ENCODE data around the gene HOXA13.
A peak's percentile ranks its signal among the peaks of the same experiment; 100 is the strongest.

Gene HOXA13

DNA sequence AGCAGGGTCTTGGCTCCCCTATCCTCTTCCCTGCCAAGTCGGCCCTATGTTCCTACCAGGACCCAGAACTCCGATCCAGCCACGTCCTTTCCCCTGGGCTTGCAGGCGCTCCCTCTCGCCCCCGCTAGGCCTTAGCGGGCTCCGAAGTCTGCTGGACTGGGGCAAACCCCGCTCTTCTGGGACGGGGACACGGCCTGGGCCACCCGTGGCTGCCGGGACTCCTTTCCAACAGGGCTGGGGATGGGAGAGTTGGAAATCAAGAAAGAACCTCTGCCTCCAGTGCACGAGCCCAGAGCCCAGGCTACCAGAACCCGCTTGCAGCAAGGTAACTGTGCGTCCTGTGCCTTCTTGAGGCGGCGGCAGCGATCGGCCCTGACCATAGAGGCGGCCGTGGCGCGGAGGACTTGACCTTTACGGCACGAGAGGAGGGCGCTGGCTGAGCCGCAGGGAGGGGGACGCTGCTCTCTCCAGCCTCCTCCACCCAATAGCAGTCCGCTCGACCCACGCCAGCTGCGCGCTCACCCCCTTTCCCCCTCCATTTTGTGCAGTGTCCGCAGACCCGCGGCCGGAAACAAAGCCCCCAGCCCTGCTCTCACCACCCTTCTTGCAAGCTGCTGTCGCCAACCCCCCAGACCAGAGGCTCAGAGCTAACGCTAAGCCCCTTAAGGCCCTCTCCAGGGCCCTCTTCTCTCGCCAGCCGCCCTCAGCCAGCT lies 7.9 kb downstream of the HOXA13 start:
- no peak for DNase-seq

DNA sequence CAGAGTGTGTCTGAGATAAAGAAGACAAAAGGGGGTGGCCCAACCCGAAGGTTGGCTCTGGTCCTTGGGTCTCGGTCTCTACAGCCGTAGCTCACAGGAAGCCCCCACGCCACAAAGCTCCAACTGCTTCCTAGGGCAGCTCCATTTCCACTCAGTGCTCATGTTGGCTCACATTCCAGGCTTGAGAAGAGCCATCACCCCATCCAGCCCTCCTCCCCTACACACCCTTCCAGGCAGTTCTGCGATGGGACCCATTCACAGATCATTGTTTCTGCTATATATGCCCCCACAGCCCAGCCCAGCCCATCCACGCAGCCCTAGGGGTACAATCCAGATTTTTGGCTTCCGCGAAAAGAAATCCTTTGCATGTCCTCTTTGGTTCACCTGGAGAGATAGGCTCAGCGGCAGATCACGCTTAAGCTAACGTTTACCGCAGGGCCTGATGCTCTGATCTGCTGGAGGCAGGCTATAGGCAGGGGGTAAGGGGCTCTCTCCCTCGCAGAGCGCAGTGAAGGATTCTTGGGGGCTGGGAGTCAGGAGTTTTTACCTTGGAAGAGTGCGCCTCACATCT lies 8.6 kb downstream of the HOXA13 start:
- no peak for DNase-seq

DNA sequence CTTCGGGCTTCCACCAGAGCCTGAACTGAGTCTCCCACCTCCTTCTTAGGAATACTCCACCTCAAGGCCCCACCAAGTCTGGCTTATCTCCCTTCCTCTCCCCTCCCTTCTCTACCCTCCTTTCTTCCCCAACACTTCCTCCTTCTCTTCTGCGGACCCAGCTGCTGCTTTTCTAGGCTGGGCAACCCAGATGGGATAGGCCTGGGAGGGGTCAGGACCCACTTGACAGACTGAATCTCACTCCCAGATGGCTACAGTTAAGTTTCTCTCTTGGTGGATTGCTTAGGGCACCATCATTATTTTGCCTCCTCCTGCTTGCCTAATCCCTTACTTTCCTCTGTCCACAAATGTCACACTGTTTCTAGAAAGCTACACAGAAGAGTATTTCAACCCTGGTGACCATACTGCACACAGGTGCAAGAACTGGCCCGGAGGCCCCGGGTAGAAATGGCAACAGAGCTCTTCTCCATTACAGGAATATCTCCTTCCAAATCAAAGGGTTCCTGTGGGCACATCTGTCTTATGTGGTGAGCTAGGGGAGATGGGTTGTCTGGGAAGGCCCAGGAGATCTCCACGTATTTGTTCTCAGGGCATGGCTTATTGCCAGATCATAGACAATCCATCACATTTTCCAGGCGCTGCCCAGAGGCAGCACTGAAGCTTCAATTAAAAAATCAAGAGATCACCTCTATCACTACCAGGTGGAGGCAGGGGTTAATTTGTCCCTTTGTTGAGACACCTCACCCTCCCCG lies 9.7 kb downstream of the HOXA13 start:
- DNase-seq = no peak

DNA sequence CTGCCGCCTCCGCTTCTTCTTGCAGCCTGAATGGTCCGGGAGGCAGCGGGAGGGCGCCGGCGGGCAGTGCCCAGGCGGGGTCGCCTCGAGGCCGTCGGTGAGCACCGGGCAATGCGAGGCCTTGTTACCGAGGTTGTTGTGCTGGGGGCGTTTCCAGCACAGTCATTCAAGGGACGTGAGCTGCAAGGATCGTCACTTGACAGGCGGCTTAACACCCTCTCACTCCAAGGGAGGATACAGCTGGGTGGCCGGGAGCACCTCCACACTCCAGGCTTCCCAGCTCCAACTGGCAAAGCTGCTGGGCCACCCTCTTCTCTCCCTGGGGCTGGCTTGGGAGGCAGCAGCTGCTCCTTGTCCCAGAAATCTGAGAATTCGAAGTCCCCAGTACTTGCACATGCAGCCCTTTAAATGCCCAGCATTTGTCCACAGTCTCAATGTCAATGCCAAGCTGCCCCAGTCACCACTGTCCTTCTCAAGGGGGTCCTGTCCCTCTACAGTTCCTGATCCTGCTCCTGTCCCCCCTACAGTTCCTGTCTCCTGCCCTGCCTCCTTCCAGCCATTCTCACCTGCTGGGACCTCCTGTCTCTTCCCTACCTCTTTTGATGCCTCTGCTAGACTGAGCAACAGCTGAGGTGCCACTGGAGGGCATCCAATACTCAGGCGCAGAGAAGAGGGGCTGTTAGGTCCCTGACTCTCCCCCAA lies 10.4 kb downstream of the HOXA13 start:
- DNase-seq = no peak

DNA sequence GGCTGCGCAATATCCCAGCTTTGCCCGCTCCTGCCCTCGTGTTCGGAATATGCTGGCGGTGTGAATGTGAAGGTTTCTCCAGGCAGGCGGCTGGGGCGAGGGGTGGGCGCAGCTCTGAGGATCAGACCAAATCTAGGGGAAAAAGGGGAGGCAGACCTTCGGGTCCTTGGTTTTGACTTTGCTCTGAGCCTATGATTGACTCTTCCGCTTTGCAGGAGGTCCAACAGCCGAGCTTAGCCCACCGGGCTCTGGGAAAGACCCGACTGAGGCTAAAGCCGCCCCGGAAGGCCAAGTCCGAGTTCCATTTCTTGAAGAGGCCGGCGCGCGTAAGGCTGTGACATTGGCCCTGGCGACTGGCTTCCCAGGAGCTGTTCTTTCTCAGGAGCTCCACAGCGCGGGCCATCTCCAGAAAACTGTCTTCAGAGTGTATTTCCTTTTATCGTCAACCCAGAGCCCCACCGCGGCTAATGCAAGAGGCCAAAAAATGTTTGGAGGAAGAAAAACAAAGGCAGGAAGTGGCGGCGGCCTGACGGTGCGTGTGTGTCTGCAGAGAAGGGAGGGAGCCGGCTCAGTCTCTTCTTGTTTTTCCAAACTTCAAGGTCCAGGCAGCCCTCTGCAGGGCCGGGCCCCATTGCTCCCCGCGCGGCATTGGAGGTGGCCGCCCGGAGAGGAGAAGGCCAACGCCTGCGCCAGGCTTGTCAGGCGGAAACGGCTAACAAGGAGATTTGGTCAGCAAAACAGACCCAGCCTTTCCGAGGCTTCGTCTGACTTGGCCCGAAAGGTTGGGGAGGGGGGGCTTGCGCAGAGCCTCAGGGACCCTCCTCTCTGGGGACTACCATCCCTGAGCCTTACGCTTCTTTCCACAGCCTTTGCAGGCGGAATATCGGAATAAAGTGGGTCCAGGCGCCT lies 11.3 kb downstream of the HOXA13 start:
- no peak for DNase-seq

DNA sequence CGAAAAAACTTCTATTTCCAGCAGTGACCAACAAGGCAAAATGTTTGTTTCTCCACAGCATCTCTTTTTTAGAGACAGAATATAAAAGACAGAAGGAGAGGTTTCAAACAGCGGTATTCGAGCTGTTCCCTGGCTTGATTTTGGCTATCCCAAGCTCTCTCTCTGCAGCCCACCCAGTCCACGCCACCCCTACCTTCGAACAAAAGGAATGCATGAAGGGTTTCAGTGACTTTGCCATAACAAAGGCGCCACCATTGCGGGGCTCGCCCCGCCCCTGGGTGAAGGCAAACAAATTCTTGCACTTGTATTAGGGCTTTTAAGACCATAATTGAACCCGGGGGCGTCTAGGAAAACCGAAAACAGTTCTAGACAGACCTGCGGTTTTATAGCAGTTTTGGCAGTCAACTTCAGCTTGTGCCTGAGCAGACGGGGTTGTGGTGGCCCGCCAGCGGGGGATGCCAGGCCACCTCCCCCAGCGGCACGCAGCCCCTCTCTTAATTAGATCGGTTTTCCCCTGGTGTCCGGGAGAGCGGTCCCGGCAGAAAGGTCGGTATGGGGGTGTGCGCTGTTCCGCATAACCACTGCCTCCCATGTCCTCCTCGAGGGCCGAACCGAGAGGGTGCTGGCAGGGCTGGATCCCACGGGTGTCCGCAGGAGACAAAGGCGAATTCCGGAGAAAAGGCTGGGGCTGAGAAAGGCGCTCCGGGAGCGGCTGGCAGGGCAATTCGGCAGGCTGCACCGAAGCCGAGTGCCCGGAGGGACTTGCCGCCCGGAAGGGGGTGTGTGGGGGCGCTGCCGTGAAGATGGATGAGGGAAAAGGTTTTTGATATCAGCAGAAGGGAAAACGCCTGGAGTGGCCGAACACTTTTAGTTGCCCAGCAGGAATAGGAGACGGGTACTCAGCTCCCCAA lies 12.2 kb downstream of the HOXA13 start:
- DNase-seq = no peak

DNA sequence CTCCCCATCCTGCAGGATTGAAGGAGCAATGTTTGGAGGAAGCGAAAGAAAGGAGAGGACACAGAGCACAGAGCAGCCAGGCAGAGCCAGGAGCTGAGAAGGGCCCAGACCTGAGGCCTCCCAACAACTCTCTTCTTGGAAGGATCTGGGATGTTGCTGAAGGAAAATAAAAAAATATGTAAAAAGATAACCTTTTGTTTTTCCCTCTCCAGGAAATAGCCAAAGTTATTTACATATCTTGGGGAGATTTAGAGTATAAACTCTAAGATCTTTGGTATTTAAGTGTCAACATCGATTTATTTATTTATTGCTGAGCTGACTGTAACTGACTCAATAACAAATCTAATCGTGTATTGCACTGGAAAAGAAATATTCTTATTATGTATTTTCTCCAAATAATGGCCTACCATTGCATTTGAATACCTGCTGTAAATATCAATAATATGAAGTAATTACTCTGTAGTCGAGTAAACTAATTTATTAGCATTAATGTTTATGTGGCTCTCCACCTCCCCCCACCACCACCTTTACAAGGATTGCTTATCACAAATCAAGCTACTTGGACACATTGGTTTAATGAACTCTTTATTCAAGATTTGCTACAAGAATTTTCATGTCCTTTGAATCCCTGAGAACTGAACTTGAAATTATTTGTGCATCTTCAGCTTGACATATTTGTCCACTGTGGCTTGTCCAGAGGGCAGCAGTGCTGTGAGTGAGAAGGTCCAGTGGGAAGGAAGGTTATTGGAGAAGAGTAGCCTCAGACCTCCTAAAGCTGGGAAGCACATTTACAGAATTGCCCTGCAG lies 13.0 kb downstream of the HOXA13 start:
- DNase-seq = no peak

DNA sequence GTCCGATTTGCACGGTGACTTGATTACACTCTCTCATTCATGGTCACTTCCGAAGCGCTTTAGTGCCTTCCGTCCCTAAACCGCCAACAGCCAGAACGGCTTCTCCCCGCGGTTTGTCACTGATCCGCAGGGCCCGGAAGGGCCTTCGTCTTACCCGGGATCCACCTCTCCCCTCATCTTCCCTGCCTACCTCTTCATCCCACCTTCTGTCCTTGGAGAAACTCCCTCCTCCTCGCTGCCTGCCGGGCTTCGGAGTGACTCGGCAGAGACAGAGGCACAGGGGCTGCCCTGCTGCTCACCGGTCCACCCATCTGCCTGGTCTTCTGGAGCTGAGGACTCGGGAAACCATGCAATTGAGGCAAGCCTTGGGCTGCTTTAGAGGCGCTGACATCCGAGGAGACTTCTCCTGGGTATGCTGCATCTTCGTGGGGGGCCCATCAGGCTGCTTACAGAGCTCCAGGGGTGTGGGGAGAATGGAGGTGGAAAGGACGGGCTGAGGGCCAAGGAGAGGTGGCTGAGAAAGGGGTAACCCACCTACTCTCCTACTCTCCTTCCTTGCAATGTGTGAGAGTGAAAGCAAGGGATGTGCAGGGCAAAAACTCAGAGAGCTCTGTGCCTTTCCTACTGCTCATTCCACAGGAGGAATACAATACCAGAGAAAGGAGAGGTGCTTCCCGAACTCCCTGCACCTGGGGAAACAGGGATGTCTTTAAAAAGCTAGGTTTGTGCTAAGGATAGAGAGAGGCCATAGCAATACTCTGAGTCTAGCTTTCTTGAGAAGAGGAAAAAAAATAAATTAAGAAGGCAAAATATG lies 13.8 kb downstream of the HOXA13 start:
- DNase-seq = no peak

DNA sequence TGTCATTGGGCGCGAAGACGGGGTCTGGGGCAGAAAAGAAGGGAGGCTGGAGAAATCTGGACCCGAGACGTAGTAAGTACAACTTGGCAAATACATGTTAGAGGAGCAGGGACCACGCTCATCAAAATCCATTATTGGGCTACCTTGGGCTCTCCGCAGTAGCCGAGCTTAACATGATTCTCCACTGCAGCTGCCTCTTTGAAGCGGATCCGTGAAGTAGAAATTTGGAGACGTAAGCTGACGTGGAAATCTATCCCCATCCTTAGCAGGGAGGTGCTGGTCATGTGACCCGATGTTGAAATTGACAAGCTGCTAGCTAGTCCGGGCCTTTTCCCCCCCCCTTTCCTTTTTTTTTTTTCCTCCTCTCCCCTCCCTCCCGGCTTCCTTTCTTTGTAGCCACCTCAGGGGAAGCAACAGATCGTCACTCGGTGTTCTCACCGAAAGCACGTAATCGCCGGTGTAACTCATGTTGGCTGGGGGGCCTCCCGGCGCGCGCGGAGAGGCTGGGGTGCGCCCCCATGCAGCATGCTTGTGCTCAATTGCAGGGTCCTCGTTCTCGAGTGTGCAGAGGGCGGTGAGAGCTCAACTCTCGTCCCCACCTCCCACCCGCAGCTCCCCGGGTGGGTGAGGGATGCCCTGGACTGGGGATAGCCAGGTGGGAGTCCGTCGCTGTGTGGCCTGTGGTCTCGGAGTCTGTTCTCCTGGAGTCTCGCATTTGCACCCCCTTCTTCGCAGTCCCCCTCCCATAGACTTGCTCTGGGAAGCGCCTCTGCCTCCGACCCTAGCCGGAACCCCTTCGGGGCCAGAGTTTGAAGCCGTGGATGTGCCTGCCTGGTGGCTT lies 14.7 kb downstream of the HOXA13 start, which contains the start of gene HOXA11:
Gene HOXA11 (minus strand): TSS at position 220 of the 841 bp plus-strand sequence. CDS start 88 bp downstream, at position 132.
- DNase-seq = peak; percentile 25

DNA sequence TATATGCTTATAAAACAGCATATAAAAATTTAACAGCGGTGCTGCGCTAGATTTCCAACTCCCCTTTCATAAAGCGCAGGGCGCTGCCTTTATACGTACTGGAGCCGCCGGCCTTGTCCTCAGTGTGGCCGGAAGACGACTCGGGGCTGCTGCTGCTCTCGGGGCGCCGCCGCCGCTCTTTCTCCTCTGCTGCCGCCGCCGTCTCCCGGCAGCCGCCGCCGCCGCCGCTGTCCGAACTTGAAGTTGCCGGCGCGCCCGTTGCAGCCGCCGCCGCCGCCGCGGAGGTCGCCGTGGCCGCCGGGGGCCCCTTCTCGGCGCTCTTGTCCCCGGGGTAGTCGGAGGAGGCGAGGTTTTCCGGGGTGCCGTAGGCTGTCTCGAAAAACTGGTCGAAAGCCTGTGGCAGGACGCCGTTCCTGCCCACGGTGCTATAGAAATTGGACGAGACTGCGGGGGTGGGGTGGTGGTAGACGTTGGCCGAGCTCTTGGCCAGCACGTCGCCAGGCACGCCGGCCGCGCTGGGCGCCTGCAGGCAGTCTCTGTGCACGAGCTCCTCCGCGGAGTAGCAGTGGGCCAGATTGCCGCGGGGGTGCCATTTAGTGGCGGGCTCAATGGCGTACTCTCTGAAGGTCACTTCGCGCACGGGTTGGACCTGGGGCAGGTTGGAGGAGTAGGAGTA lies 15.4 kb downstream of the HOXA13 start:
- peak; percentile 54 for DNase-seq

DNA sequence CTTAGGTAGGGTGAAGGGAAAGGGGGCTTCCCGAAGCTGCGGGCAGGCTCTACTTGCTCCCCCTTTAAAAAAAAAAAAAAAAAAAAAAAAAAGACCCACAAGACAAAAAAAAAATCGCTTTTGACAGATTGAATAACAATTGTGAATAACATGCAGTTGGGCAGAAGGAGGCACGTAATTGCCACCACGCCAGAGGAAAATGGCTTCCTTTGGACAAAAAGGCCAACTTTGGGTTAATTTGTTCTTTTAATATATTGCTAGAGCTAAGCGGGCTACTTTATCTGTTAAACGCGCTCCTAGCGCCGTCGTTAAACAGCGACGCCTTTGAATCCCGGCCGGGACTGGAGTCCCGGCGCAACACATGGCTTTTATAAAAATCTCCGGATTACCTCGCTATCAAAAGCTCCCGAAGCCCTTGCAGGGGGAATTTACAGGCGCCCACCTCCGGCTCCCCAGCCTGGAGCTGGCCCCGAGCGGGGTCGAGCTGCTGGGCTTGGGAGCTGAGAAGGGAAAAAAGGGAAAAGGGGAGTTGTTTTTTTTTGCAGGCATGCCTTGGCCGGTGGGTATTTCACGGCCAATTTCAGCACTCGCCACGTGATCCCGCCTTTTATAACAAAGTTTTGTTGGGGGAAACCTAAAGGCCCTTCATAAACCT lies 16.1 kb downstream of the HOXA13 start:
- peak; percentile 43 for DNase-seq

DNA sequence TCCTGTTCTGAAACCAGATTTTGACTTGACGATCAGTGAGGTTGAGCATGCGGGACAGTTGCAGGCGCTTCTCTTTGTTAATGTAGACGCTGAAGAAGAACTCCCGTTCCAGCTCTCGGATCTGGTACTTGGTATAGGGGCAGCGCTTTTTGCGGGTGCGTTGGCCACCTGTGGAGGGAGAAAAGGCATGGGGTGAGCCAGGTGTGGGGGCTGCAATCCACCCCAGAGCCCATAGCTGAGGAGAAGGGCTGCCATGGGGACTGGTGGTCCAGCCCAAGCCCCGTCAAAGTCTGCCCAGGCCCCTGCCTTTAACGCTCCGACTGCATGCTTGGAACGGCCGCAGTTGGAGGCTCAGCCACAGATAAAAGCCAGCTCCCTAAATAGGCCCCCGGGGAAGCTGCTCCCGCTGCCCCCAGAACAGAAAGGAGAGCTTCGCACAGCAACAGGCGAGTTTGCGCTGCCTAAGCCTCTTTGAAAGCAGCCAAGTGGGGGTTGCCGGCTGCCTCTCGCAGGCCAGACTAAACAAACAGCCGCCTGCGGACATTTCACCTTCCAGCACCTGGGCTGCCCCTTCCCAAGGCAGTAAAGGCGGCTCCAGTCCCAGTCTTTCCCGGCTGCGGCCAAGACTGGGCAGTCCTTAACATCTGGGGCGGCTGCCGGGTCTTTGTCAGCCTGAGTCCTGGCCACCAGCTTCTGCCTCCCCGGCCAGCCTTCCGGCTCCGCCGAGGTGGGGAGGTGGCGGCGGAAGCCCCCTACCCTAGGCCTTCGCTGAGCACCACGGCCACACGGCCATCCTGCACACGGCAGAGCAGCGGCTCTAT lies 16.8 kb downstream of the HOXA13 start:
- DNase-seq = peak; percentile 30

DNA sequence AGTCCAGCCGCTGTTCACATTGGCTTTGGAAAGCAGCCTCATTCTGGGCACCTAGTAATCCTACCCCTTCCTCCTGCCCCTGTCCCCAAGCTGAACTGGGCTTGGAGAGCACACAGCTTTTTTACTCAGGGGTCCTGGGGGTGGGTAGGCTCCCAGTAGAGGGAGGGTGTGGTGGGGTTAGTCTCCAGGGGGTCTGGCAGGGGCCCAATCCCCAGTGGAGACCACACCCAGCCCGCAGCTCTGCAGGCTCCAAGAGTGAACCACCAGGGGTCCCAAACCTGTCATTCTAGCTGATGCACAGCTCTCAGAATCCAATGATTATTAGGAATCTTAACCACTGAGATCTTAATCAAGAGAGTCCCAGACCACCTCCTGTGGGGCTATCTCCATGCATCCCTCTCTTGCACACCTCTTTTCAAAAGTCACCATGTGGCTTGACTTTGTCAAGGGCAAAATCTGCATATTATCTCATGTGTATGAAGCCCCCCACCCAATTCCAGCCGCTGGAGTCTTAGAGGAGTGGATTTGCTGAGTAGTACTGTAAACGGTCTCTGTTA lies 17.5 kb downstream of the HOXA13 start:
- DNase-seq = no peak

DNA sequence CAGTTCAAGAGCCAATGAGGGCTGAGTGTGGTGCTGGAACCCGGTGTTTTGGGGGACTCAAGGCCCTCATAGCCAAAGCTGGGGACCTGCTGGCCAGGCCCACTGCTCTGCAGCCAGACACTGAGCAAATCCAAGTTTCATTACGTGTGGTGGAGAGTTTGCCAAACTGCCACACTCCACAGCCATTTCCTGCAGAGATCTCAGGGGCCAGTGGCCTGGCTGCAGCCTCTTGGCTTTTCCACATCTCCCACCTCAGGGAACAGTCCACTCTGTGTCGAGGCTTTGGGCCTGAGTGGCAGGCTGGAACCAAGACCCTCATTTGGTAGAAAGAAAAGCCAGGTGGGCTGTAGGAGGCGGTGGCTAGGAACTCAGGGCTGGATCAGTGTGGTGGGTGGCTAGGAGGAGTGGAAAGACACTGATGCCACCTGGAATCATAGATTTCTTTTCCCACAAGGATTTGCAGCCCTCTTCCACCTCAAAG lies 18.1 kb downstream of the HOXA13 start:
- DNase-seq = no peak

All from NCI-H510A treated with DMSO at 0.1 percent for 48 hours (cell line).